ENCODE data around the gene MINDY4B.

DNA sequence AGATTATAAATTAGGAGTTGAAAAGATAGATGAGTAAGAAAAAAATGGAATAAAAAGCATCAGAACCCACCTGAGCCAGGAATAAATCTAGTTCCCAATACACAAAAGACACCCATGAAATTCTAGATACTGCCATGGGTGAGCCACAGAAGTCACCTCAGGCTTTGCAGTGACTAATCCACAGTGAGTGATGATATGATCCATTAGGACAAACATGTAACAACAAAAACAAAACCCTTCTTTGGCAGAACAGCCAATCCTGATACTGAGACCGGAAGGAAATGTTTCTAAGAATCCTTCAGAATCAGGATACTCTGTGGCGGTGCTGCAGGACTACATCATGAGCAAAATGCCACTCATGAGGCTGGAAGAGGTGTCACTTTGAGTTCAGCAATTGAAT, 15.0 kb upstream of the MINDY4B start:
- TF ChIP-seq, protein P1, sequence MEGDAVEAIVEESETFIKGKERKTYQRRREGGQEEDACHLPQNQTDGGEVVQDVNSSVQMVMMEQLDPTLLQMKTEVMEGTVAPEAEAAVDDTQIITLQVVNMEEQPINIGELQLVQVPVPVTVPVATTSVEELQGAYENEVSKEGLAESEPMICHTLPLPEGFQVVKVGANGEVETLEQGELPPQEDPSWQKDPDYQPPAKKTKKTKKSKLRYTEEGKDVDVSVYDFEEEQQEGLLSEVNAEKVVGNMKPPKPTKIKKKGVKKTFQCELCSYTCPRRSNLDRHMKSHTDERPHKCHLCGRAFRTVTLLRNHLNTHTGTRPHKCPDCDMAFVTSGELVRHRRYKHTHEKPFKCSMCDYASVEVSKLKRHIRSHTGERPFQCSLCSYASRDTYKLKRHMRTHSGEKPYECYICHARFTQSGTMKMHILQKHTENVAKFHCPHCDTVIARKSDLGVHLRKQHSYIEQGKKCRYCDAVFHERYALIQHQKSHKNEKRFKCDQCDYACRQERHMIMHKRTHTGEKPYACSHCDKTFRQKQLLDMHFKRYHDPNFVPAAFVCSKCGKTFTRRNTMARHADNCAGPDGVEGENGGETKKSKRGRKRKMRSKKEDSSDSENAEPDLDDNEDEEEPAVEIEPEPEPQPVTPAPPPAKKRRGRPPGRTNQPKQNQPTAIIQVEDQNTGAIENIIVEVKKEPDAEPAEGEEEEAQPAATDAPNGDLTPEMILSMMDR (optimal IDR thresholded peaks at IDR 0.05 in 1 of 3, IDR thresholded peaks at IDR 0.05 in 1 of 3, conservative IDR thresholded peaks at IDR 0.05 in 1 of 3; ENCODE audit: extremely low read depth in 1 of 3, insufficient read depth in 2 of 3, low read length in 3 of 3): no peak
- TF ChIP-seq EZH2 (IDR thresholded peaks at IDR 0.05; ENCODE audit: low read length): no peak
